Osteoblast (primary cell): ENCODE results near the gene GPR42. TPM values are rescaled to one million over a fixed set of nuclear protein-coding genes. Genes with fewer than 3 reads are reported as not detected.

Experiments
- DNase-seq: peaks from one replicate; pipeline ENCODE4 v3.0.0; 2011; ENCODE audit warnings: low spot score, mixed read lengths; ENCODE audit not compliant: insufficient read length; ENCODE audit errors: missing footprints
- H2AFZ ChIP-seq: 2 replicates; pipeline ENCODE4 v1.6.0; 2011; ENCODE audit warnings: mild to moderate bottlenecking, low read length
- H3K27ac ChIP-seq: 2 replicates; pipeline ENCODE4 v1.5.1; 2011; ENCODE audit warnings: mild to moderate bottlenecking, low read depth, low read length, moderate library complexity
- H3K27me3 ChIP-seq: 2 replicates; pipeline ENCODE4 v1.6.0; 2012; ENCODE audit warnings: mild to moderate bottlenecking, control low read depth, inconsistent platforms, low read length, moderate library complexity; ENCODE audit not compliant: insufficient read depth
- H3K36me3 ChIP-seq: 2 replicates; pipeline ENCODE4 v1.5.1; 2011; ENCODE audit warnings: mild to moderate bottlenecking, low read length, control low read depth, moderate library complexity; ENCODE audit not compliant: insufficient read depth
- H3K4me1 ChIP-seq: 2 replicates; pipeline ENCODE4 v1.5.1; 2011; ENCODE audit warnings: mild to moderate bottlenecking, low read length, control low read depth, moderate library complexity; ENCODE audit not compliant: insufficient read depth
- H3K4me2 ChIP-seq: 2 replicates; pipeline ENCODE4 v1.6.0; 2011; ENCODE audit warnings: mild to moderate bottlenecking, low read length; ENCODE audit not compliant: insufficient read depth
- H3K4me3 ChIP-seq: fragments of 200-600 bp; sonication (generic); 3 replicates; pipeline ENCODE4 v1.5.1; 2012; ENCODE audit warnings: mild to moderate bottlenecking, low read length, inconsistent platforms; ENCODE audit not compliant: insufficient read depth
- H3K79me2 ChIP-seq: 2 replicates; pipeline ENCODE4 v1.6.0; 2012; ENCODE audit warnings: mild to moderate bottlenecking, low read length, control low read depth, inconsistent platforms; ENCODE audit not compliant: insufficient read depth
- H3K9me3 ChIP-seq: 2 replicates; pipeline ENCODE4 v1.5.1; 2011; ENCODE audit warnings: low read depth, low read length, control low read depth
- H4K20me1 ChIP-seq: 2 replicates; pipeline ENCODE4 v1.6.0; 2012; ENCODE audit warnings: mild to moderate bottlenecking, low read length, control low read depth; ENCODE audit not compliant: insufficient read depth
- total RNA-seq: library from RNA; depleted of rRNA; stranded (reverse); fragments of >200 nt; gene quantifications from 2 replicates; pipeline ENCODE4 v1.2.3, GENCODE V29; 2012
- TF ChIP-seq, protein P1 (sequence below): IDR thresholded peaks from 2 replicates; pipeline ENCODE4 v1.5.1; 2011; ENCODE audit warnings: mild to moderate bottlenecking, low read depth, low read length, moderate library complexity; ENCODE audit errors: extremely low read depth

GPR42 gene, protein sequence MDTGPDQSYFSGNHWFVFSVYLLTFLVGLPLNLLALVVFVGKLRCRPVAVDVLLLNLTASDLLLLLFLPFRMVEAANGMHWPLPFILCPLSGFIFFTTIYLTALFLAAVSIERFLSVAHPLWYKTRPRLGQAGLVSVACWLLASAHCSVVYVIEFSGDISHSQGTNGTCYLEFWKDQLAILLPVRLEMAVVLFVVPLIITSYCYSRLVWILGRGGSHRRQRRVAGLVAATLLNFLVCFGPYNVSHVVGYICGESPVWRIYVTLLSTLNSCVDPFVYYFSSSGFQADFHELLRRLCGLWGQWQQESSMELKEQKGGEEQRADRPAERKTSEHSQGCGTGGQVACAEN
- total RNA-seq: not detected in 2 replicates

DNA sequence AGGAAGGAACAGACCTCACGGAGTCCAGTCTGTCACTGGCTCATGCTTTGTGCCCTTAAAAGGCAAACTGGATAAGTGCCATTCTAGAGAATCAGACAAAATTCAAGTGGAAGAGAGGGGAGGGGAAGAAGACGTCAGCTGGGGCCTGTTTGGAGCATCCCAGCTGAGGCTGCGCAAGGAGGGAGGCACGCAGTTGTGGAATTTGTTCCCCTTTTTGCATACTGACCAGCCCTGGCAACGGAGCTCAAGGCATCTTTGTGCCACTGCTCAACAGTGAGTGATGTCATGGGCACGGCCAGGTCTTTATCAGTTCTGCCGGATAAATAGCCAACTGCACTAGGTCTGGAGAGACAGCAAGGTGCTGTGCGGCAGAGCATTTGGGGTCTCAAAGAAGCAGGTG, at the start of gene GPR42:
Gene GPR42, plus strand, starts transcription at position 347 of the 400 bp plus-strand sequence. CDS start 292 bp downstream, outside the sequence.
- TF ChIP-seq, protein P1, sequence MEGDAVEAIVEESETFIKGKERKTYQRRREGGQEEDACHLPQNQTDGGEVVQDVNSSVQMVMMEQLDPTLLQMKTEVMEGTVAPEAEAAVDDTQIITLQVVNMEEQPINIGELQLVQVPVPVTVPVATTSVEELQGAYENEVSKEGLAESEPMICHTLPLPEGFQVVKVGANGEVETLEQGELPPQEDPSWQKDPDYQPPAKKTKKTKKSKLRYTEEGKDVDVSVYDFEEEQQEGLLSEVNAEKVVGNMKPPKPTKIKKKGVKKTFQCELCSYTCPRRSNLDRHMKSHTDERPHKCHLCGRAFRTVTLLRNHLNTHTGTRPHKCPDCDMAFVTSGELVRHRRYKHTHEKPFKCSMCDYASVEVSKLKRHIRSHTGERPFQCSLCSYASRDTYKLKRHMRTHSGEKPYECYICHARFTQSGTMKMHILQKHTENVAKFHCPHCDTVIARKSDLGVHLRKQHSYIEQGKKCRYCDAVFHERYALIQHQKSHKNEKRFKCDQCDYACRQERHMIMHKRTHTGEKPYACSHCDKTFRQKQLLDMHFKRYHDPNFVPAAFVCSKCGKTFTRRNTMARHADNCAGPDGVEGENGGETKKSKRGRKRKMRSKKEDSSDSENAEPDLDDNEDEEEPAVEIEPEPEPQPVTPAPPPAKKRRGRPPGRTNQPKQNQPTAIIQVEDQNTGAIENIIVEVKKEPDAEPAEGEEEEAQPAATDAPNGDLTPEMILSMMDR: no peak
- Histone ChIP-seq H2AFZ (no peak within 1 kb of the TSS), H3K4me1 (no peaks in the 10 kb centered on the region), H3K4me2 (no peak within 1 kb of the TSS), H3K27me3 (no peaks in the 10 kb centered on the region), H3K79me2 (no peaks in the 10 kb centered on the region), H3K36me3 (no peaks in the 10 kb centered on the region), H3K9me3 (no peaks in the 10 kb centered on the region), H3K27ac (no peak within 1 kb of the TSS), H4K20me1 (no peaks in the 10 kb centered on the region), H3K4me3 (no peak within 1 kb of the TSS)
- DNase-seq: no peak

DNA sequence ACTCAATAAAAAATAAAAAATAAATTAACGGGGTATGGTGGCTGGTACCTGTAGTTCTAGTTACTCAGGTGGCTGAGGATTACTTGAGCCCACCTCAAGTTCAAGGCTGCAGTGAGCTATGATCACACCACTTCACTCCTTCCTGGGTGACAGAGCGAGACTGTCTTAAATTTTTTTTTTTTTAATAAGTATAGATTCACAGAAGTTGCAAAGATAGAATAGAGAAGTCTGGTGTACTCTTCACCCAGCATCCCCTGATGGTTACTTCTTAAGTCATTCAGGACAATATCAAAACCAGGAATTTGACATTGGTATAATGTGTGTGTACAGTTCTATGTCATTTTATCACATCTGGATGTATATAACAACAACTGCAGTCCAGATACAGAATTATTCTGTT, 49.6 kb upstream of the GPR42 start:
- H4K20me1 ChIP-seq: no peaks in the 10 kb centered on the region
- no peak for DNase-seq
- no peak overlapping the region for H3K4me2 ChIP-seq
- H3K4me3 ChIP-seq: no peak overlapping the region
- TF ChIP-seq, protein P1: no peak
- H3K9me3 ChIP-seq: no peaks in the 10 kb centered on the region
- H3K27me3 ChIP-seq: peaks cover 4% of the 10 kb centered on the region
- H3K4me1 ChIP-seq: peaks cover 11% of the 10 kb centered on the region
- no peak overlapping the region for H2AFZ ChIP-seq
- H3K27ac ChIP-seq: no peak overlapping the region
- no peaks in the 10 kb centered on the region for H3K36me3 ChIP-seq
- no peaks in the 10 kb centered on the region for H3K79me2 ChIP-seq

DNA sequence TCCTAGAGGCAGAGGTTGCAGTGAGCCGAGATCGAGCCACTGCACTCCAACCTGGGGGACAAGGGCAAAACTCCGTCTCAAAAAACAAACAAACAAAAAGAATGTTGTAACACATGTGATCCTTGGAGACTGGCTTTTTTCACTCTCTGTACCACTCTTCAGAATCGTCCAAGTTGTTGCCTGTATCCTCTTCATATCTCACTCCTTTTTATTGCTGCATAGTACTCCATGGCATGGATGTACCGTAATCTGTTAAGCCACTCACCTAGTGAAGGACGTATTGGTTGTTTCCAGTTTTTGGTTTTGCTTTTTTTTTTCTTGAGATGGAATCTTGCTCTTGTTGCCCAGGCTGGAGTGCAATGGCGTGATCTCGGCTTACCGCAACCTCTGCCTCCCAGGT, 48.9 kb upstream of the GPR42 start:
- no peak overlapping the region for H3K4me3 ChIP-seq
- H3K36me3 ChIP-seq: no peaks in the 10 kb centered on the region
- no peaks in the 10 kb centered on the region for H3K79me2 ChIP-seq
- H4K20me1 ChIP-seq: no peaks in the 10 kb centered on the region
- H3K27me3 ChIP-seq: peaks cover 10% of the 10 kb centered on the region
- TF ChIP-seq, protein P1: no peak
- no peak overlapping the region for H2AFZ ChIP-seq
- no peak overlapping the region for H3K27ac ChIP-seq
- H3K4me2 ChIP-seq: no peak overlapping the region
- peaks cover 11% of the 10 kb centered on the region for H3K4me1 ChIP-seq
- no peak for DNase-seq
- H3K9me3 ChIP-seq: no peaks in the 10 kb centered on the region

DNA sequence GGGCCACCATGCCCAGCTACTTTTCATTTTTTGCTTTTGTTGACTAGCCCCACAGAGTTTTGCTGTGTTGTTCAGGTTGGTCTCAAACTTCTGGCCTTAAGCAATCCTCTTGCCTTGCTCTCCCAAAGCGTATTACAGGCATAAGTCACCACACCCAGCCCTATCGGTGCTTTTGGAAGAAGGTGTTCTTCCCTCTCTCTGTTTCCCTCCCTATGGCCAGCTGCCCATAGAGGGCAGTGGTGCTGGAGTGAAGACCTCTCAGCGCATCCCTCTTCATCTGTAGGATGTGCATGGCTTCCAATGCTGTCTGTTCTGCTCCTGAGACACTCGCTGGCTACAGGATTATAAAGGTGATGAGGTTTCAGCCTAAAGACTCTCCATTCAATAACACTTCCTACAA, 43.2 kb upstream of the GPR42 start:
- Histone ChIP-seq H3K4me2 (no peak overlapping the region), H3K4me3 (no peak overlapping the region), H4K20me1 (no peaks in the 10 kb centered on the region), H3K27ac (no peak overlapping the region), H3K9me3 (no peaks in the 10 kb centered on the region), H3K79me2 (no peaks in the 10 kb centered on the region), H3K4me1 (no peaks in the 10 kb centered on the region), H2AFZ (no peak overlapping the region), H3K27me3 (peaks cover 22% of the 10 kb centered on the region), H3K36me3 (no peaks in the 10 kb centered on the region)
- TF ChIP-seq, protein P1: peak; percentile 18
- no peak for DNase-seq
